ENCODE measurements around the gene ARHGAP25.

ARHGAP25 gene

DNA sequence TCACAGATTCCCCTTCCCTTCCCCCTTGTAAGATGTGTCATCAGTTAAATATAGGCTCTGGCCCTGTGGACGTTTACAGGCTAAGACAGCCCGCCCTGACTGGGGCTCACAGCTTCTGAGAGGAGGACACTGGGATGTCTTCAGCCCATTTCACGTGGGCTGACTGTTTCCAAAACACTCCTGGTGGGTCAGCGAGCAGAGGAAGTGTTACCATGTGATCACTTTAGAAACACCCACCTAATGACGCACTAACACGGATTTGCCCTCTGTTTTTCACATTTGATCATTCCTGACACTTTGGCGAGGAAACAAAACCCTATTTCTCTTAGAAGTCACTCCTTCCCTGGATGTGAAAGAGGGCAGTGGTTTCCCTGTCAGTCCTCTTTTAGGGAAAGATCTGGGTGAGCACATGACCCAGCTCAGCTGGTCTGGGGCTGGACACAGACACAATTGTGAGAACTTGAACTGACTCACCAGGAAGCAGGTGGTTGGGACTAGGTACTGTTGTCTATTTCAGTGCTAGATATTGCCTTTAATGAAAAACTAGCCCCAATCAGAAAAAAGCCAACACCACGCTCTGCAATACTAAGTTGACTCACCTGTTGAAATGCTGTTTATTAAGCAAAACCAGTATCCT, 97.7 kb downstream of the ARHGAP25 start:
- Mint-ChIP-seq H3K27ac (peak overlapping the region; percentile 85), H3K36me3 (peaks cover 19% of the 10 kb centered on the region), H3K27me3 (no peaks in the 10 kb centered on the region), H3K4me1 (peaks cover 84% of the 10 kb centered on the region), H3K4me3 (peak overlapping the region; percentile 8), H3K9me3 (no peaks in the 10 kb centered on the region)
- peak; percentile 42 for DNase-seq
- CTCF ChIA-PET, result interaction anchor here (1.5 to 3.5 kb wide), 3 partner anchors 76 to 123 kb away, joined by 5 to 11 read pairs (median 8); no protein-coding TSS in a partner anchor

DNA sequence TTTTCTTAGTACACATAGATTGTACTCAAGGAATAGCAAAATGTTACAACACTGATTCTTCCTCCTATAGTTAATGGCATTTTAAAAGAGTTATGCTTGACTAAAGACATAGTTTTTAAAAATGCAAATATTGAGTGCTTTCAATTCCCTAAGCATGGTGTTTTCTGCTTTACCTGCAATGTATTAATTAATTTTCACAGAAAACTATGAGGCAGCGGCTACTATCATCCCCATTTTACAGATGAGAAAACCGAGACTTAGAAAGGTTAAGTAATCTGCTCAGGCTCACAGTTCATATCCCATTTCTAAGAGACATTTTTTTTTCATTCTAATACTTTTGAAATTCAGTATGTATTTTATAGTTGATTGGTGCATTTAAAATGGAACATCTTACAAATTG, 98.6 kb downstream of the ARHGAP25 start:
- CTCF ChIA-PET, result interaction anchor here (1.5 to 3.5 kb wide), 3 partner anchors 75 to 124 kb away, joined by 5 to 11 read pairs (median 8); no protein-coding TSS in a partner anchor
- no peak for DNase-seq
- Mint-ChIP-seq H3K27me3 (no peaks in the 10 kb centered on the region), H3K27ac (no peak overlapping the region), H3K4me1 (peaks cover 83% of the 10 kb centered on the region), H3K36me3 (peaks cover 12% of the 10 kb centered on the region), H3K9me3 (no peaks in the 10 kb centered on the region), H3K4me3 (no peak overlapping the region)

DNA sequence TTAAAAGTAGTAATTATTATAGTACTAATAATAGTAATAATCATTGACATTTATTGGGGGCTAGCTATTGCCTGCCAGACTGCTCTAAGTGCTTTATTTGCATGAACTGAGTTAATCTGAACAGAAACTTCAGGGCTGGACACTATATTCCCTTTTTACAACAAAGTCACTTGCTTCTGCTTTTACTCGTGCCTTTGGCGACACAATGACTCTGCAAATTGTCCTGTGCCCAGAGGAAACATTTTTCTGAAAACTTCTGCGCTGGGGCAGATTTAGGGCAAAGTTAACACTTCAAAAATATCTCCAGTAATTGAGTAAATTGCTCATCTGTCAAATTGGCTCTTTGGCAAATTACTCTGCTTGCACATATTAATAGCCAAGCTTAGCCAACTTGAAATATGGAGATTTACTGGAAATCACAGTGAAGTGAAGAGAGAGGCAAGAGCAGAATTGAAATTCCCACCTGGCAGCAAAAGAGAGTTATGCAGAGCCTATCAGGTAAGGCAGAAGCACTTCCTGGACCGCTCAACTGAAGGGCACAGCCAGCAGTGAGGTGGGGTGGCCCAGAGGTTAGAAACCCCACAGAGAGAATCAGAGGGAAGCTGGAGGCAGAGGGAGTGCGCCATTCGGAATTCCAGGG, 100.2 kb downstream of the ARHGAP25 start:
- no peak for DNase-seq
- peaks cover 72% of the 10 kb centered on the region for H3K4me1 Mint-ChIP-seq
- H3K9me3 Mint-ChIP-seq, result no peaks in the 10 kb centered on the region
- no peaks in the 10 kb centered on the region for H3K27me3 Mint-ChIP-seq
- H3K27ac Mint-ChIP-seq, result no peak overlapping the region
- CTCF ChIA-PET, result interaction anchor here (0.9 to 2.9 kb wide), 7 partner anchors 68 to 371 kb away, joined by 3 to 49 read pairs (median 5); no protein-coding TSS in a partner anchor
- H3K4me3 Mint-ChIP-seq, result no peak overlapping the region
- peaks cover 7% of the 10 kb centered on the region for H3K36me3 Mint-ChIP-seq

DNA sequence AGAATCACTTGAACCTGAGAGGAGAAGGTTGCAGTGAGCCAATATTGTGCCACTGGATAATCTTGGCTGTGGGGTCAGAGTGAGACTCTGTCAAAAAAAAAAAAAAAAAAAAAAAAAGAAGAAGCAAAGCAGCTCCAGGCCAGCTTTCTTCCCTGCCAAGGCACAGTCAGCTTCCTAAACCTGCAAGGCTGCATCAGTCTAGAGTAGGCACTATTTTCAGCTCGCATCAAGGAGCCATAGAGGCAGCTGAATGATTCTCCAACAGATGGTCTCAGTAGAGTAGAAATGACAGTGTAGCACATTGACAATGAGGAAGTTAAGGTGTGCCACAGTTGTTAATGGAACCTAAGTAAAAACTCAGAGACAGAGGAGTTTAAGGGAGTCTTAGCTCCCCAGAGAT, 101.0 kb downstream of the ARHGAP25 start:
- DNase-seq, result no peak
- H3K4me1 Mint-ChIP-seq, result peaks cover 65% of the 10 kb centered on the region
- peaks cover 1% of the 10 kb centered on the region for H3K9me3 Mint-ChIP-seq
- peak overlapping the region; percentile 5 for H3K27ac Mint-ChIP-seq
- H3K27me3 Mint-ChIP-seq, result no peaks in the 10 kb centered on the region
- peaks cover 6% of the 10 kb centered on the region for H3K36me3 Mint-ChIP-seq
- CTCF ChIA-PET, result interaction anchor here (0.8 to 2.9 kb wide), 14 partner anchors 11 to 127 kb away, joined by 3 to 49 read pairs (median 6); no protein-coding TSS in a partner anchor
- no peak overlapping the region for H3K4me3 Mint-ChIP-seq

DNA sequence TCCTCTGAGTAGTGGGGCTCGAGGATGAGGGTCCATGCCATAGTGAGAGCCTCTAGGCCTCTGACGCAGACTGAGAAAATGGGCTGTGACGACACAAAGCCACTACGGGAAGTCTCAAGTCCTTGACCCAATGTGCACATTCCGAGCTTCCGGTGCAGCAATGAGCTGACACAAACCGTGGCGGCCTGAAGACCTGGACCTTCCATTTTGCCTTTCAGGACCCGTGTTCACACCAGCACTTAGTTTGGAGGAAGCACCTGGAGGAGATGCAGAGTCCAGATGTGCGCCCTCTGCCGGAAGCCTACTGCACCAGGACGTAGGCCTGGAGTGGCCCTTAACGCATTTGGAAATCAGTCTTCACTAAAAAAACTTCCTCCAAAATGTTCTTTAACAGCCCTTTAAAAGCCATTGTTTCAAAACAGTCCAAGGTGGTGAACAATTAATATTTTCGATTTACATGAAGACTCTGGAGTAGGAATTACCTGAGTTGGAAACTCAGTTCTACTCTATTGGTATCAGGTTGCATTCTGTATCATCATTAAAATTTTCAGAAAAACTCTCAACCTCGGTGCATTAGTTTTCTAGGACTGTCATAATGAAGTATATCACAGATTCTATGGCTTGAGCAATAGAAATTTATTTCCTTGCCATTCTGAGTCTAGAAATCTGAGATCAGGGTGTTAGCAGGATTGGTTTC, 102.7 kb downstream of the ARHGAP25 start:
- Mint-ChIP-seq H3K27me3 (peaks cover 3% of the 10 kb centered on the region), H3K4me3 (no peak overlapping the region), H3K27ac (no peak overlapping the region), H3K4me1 (peaks cover 48% of the 10 kb centered on the region), H3K9me3 (peaks cover 1% of the 10 kb centered on the region), H3K36me3 (no peaks in the 10 kb centered on the region)
- DNase-seq, result peak; percentile 78
- CTCF ChIA-PET, result interaction anchor here (0.8 to 2.9 kb wide), 19 partner anchors 8 to 374 kb away, joined by 3 to 49 read pairs (median 4); no protein-coding TSS in a partner anchor

DNA sequence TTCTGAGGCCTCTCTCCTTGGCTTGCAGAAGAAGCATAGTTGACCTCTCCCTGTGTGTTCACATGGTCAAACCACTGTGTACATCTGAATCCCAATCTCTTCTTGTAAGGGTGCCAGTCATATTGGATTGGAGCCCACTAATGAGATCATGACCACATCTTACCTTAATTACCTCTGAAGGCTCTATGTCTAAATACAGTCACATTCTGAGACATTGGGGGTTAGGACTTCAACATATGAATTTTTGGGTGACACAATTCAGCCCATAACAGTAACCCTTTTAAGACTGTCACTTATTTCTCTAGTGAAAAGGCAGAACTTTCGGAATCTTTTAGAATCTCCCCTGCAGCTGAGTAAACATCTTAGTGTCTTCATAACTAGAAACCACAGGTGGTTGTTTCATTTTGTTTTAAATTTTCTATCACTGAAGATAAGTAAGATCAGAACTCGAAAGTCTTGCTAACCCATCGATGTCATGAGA, 103.3 kb downstream of the ARHGAP25 start:
- CTCF ChIA-PET, result interaction anchor here (1.1 to 4.7 kb wide), 15 partner anchors 15 to 374 kb away, joined by 3 to 30 read pairs (median 7); no protein-coding TSS in a partner anchor
- DNase-seq, result no peak
- peaks cover 42% of the 10 kb centered on the region for H3K4me1 Mint-ChIP-seq
- H3K27me3 Mint-ChIP-seq, result peaks cover 3% of the 10 kb centered on the region
- no peak overlapping the region for H3K4me3 Mint-ChIP-seq
- no peaks in the 10 kb centered on the region for H3K36me3 Mint-ChIP-seq
- peaks cover 1% of the 10 kb centered on the region for H3K9me3 Mint-ChIP-seq
- no peak overlapping the region for H3K27ac Mint-ChIP-seq

DNA sequence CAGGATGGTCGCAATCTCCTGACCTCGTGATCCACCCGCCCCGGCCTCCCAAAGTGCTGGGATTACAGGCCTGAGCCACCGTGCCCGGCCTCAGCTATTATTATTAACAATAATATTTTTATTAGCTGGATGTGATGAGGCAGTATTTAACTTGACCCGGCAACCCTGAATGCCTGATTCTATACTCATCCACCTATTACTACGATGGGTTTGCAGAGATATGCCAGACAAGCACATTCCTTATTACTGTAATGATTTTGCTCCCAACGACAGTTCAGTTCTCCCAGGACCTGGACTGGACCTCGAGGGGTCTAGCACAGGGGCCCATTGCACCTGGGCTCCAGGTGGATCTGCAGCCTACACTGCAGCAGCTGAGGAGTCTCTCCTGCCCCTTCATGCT, 104.0 kb downstream of the ARHGAP25 start:
- Mint-ChIP-seq H3K9me3 (peaks cover 1% of the 10 kb centered on the region), H3K36me3 (no peaks in the 10 kb centered on the region), H3K4me3 (no peak overlapping the region), H3K27me3 (peaks cover 3% of the 10 kb centered on the region), H3K4me1 (peaks cover 38% of the 10 kb centered on the region), H3K27ac (no peak overlapping the region)
- no peak for DNase-seq
- CTCF ChIA-PET, result interaction anchor here (0.6 to 4.7 kb wide), 26 partner anchors 14 to 375 kb away, joined by 3 to 30 read pairs (median 4); no protein-coding TSS in a partner anchor

DNA sequence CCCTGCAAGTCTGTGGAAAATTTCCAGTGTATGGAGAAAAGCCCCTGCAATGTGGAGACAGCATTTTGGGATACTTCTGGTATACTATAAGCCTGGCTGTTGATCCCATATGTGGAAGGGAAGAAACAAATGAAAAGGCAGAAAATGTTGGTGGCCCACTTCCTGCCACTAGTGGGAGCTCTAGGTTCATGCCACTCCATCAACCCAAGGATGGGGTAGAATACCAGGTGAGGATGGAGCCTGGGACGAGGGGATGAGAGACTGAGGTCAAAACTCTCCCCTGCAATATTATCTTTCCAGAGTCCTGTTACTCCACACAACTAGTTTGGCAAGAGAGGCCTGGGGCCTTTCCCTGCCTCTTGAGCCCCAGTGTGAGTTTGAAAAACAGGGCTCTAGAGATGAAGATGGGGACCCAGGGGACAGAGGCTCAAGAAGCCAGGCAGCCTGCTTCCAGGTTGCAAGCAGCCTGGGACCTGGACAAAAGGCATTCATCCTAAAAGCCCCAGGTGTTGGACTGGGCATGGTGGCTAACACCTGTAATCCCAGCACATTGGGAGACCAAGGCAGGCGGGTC, 104.7 kb downstream of the ARHGAP25 start:
- Mint-ChIP-seq H3K27ac (no peak overlapping the region), H3K4me3 (no peak overlapping the region), H3K9me3 (peaks cover 1% of the 10 kb centered on the region), H3K4me1 (peaks cover 34% of the 10 kb centered on the region), H3K36me3 (no peaks in the 10 kb centered on the region), H3K27me3 (peaks cover 3% of the 10 kb centered on the region)
- peak; percentile 46 for DNase-seq
- CTCF ChIA-PET, result interaction anchor here (0.6 to 4.7 kb wide), 22 partner anchors 14 to 376 kb away, joined by 3 to 30 read pairs (median 4); no protein-coding TSS in a partner anchor

DNA sequence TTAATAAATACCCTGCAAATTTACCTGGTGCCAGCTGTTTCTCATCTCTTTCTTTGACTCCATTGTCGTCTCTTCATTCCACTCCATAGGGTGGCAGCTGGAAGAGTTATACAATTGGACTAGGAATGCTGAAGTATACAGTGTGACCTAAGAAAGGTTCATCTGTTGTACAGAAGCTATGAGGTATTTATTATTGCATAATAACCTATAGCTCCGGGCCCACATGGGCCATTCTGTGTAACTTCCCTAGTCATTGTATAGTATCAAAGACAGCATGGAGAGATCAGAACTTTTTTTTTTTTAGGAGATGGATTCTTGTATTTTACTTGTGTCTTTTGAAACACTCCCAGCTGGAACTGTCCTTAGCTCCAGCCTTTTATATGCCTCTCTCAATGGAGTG, 110.4 kb downstream of the ARHGAP25 start:
- peaks cover 1% of the 10 kb centered on the region for H3K9me3 Mint-ChIP-seq
- peaks cover 37% of the 10 kb centered on the region for H3K27me3 Mint-ChIP-seq
- no peaks in the 10 kb centered on the region for H3K36me3 Mint-ChIP-seq
- H3K4me1 Mint-ChIP-seq, result no peaks in the 10 kb centered on the region
- no peak for DNase-seq
- no peak overlapping the region for H3K27ac Mint-ChIP-seq
- CTCF ChIA-PET, result interaction anchor here (2.0 kb wide), 1 partner anchor 80 kb away, joined by 10 read pairs; no protein-coding TSS in a partner anchor
- H3K4me3 Mint-ChIP-seq, result no peak overlapping the region

DNA sequence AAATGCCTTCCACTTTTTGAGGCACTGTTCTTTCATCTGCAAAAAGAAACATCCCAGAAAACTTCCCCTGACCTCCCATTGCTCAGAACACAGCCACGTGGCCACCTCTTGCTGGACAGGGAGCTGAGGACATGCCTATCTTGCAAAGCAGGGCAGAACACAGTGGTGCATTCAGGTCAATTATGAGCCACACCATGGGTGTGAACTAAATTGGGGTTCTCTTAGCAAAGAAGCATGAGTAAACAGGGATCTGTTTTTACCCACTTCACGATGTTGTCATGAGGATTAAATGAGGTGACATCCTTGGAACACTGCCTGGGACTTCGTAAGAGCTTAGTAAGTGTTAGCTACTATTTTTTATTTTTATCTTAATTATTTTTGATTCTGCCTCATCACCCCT, 111.5 kb downstream of the ARHGAP25 start:
- no peaks in the 10 kb centered on the region for H3K4me1 Mint-ChIP-seq
- CTCF ChIA-PET, result interaction anchor here (0.9 to 1.9 kb wide), 3 partner anchors 10 to 80 kb away, joined by 3 to 4 read pairs (median 4); no protein-coding TSS in a partner anchor
- H3K36me3 Mint-ChIP-seq, result no peaks in the 10 kb centered on the region
- H3K4me3 Mint-ChIP-seq, result no peak overlapping the region
- peaks cover 47% of the 10 kb centered on the region for H3K27me3 Mint-ChIP-seq
- DNase-seq, result no peak
- H3K9me3 Mint-ChIP-seq, result no peaks in the 10 kb centered on the region
- no peak overlapping the region for H3K27ac Mint-ChIP-seq

DNA sequence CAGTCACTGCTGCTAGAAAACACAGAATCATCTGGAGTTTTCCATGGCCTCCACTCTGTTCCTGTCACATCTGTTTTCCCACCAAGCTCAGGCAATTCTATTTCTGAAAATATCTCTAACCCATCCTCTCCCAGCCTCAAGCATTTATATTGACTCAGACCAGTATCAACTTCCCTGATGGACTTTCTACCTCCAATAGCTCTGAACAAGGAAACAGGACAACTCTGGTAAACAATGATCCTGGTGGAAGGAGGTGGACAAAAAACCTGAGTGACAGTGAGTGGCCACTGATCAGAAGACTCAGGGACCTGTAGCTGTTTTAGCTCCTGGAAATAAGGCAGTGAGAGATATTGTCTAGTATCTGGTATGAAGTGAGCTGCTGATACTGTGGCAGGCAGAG, 113.1 kb downstream of the ARHGAP25 start:
- H3K4me3 Mint-ChIP-seq, result no peak overlapping the region
- H3K4me1 Mint-ChIP-seq, result no peaks in the 10 kb centered on the region
- H3K9me3 Mint-ChIP-seq, result no peaks in the 10 kb centered on the region
- no peaks in the 10 kb centered on the region for H3K36me3 Mint-ChIP-seq
- CTCF ChIA-PET, result interaction anchor here (0.8 to 1.9 kb wide), 3 partner anchors 77 to 384 kb away, joined by 3 to 6 read pairs (median 3); no protein-coding TSS in a partner anchor
- no peak for DNase-seq
- peaks cover 45% of the 10 kb centered on the region for H3K27me3 Mint-ChIP-seq
- no peak overlapping the region for H3K27ac Mint-ChIP-seq

DNA sequence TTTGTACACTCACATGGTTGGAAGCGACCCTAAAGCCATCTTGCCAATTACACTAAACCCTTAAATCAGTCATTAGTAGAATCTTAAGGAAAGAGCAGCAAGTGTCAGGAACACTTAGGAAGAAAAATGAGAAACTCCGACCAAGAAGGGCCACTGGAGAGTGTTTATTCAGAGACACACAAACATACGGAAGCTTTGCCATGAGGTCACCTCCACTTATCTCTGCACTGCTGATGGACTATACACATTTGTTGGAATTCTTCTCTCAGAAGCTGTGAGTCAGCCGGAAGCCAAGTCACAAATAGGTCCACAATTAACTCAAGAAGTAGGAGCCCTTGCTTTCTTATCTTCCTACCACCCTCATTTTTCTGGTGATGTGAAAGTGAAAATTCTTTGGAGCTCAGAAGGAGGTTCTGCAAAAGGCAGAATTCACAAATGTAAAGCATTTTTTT, 115.0 kb downstream of the ARHGAP25 start:
- CTCF ChIA-PET, result interaction anchor here (1.5 kb wide), 1 partner anchor 94 kb away, joined by 5 read pairs; no protein-coding TSS in a partner anchor
- DNase-seq, result no peak
- Mint-ChIP-seq H3K4me1 (no peaks in the 10 kb centered on the region), H3K4me3 (no peak overlapping the region), H3K36me3 (no peaks in the 10 kb centered on the region), H3K27me3 (peaks cover 45% of the 10 kb centered on the region), H3K27ac (no peak overlapping the region), H3K9me3 (no peaks in the 10 kb centered on the region)

DNA sequence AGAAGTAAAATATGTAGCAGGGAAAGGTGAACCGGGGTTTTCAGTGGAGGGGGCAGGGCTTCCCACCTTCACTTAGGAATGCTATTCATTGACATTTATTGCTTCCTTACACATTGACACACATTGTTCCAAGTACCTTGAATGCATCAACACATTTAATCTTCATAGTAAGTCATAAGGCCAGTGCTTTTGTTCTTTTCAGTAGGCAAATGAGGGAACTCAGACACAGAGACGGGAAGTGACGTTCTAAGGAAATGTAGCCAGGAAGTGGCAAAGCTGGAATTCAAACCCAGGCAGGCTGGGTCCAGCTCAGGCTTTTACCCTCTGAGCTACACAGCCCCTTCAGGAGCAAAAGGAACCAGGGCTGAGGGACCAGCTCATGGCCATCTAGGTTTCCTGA, 115.9 kb downstream of the ARHGAP25 start:
- peaks cover 52% of the 10 kb centered on the region for H3K27me3 Mint-ChIP-seq
- H3K4me3 Mint-ChIP-seq, result no peak overlapping the region
- no peak overlapping the region for H3K27ac Mint-ChIP-seq
- no peak for DNase-seq
- no peaks in the 10 kb centered on the region for H3K4me1 Mint-ChIP-seq
- CTCF ChIA-PET, result interaction anchor here (1.1 to 1.5 kb wide), 2 partner anchors 75 to 93 kb away, joined by 5 to 6 read pairs; no protein-coding TSS in a partner anchor
- H3K9me3 Mint-ChIP-seq, result no peaks in the 10 kb centered on the region
- no peaks in the 10 kb centered on the region for H3K36me3 Mint-ChIP-seq
